Measurements from ENCODE around the gene FOXO6.

- TF ChIP-seq CTCF (IDR thresholded peaks at IDR 0.05; ENCODE audit: low read length) = no peak
- TF ChIP-seq EZH2 (IDR thresholded peaks at IDR 0.05; ENCODE audit: borderline replicate concordance, low read length) = no peak
These were observed 54.8 kb downstream of the FOXO6 start for GRCh38 chr1:41416081-41416480.
